Activated CD4-positive, alpha-beta T cell treated with anti-CD3 and anti-CD28 coated beads for 48 hours (primary cell): ENCODE results near the gene ERGIC3.
"Not testable (repeated sequence)": the region's sequence is repeated elsewhere in the genome, so short reads cannot be mapped to it uniquely, and the experiment has no call there.

Source experiments
- DNase-seq: peaks from one replicate; pipeline ENCODE4 v3.0.0-alpha.2; 2020

ERGIC3 gene

GRCh38 chr20:35541783-35542662, at the start of gene ERGIC3:
Gene ERGIC3, plus strand, starts transcription at chr20:35542078. Its CDS starts 20 bp downstream, at chr20:35542098.
- DNase-seq, result peak; percentile 99

- DNase-seq, result no peak
Observed at GRCh38 chr20:35492352-35492751, 49.5 kb upstream of the ERGIC3 start.

- no peak for DNase-seq
Observed at GRCh38 chr20:35496481-35496880, 45.4 kb upstream of the ERGIC3 start.

DNA sequence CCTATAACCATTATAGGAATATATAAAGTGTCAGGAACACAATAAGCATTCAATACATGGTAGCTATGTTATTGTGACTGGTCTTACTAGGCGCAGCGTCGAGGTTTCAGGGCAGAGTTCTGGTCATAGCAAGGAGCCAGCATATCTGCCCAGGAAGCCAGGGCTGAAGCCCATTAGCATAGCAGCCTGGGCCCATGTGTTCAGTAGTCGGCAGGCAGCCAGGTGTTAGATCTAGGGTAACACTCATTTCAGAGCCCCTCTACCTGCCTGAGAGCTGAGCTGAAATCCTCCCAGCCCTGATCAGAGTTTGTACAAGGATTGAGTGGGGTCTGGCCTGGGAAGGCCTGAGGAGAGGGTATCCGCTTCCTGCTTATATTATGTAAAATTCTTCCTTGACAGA, 44.6 kb upstream of the ERGIC3 start:
- DNase-seq, result no peak

- DNase-seq, result no peak
Observed at GRCh38 chr20:35497780-35498189, 44.1 kb upstream of the ERGIC3 start.

DNA sequence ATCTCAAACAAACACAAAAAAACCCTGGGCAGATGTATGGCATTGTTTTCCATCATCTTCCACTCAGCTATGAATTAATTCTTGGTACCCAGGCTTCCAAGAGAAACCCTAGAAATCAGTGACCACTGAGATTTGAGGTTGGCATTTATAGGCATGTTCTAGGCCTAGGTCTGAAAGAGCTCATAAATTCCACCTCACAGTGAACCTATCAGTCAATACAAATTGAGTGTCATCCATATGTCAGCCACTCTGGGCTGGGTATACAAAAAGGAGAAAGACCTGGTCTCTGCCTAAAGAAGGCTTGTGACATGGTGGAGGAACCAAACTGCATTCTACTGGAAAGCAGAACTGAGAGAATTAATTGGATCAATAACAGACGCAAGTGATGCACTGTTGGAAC, 42.6 kb upstream of the ERGIC3 start:
- DNase-seq, result no peak

DNA sequence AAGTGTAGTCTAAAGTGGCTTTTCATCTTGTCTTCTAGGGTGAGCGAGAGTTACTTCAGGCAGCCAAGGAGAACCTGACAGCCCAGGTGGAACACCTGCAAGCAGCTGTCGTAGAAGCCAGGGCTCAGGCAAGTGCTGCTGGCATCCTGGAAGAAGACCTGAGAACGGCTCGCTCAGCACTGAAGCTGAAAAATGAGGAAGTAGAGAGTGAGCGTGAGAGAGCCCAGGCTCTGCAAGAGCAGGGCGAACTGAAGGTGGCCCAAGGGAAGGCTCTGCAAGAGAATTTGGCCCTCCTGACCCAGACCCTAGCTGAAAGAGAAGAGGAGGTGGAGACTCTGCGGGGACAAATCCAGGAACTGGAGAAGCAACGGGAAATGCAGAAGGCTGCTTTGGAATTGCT, 39.5 kb upstream of the ERGIC3 start:
- no peak for DNase-seq

DNA sequence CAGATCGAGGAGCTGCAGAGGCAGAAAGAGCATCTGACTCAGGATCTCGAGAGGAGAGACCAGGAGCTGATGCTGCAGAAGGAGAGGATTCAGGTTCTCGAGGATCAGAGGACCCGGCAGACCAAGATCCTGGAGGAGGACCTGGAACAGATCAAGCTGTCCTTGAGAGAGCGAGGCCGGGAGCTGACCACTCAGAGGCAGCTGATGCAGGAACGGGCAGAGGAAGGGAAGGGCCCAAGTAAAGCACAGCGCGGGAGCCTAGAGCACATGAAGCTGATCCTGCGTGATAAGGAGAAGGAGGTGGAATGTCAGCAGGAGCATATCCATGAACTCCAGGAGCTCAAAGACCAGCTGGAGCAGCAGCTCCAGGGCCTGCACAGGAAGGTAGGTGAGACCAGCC, 38.6 kb upstream of the ERGIC3 start:
- DNase-seq, result no peak

DNA sequence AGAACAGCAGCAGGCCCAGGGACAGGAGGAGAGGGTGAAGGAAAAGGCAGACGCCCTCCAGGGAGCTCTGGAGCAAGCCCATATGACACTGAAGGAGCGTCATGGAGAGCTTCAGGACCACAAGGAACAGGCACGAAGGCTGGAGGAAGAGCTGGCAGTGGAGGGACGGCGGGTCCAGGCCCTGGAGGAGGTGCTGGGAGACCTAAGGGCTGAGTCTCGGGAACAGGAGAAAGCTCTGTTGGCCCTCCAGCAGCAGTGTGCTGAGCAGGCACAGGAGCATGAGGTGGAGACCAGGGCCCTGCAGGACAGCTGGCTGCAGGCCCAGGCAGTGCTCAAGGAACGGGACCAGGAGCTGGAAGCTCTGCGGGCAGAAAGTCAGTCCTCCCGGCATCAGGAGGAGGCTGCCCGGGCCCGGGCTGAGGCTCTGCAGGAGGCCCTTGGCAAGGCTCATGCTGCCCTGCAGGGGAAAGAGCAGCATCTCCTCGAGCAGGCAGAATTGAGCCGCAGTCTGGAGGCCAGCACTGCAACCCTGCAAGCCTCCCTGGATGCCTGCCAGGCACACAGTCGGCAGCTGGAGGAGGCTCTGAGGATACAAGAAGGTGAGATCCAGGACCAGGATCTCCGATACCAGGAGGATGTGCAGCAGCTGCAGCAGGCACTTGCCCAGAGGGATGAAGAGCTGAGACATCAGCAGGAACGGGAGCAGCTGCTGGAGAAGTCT, 37.9 kb upstream of the ERGIC3 start:
- no peak for DNase-seq

- no peak for DNase-seq
Observed at GRCh38 chr20:35504751-35505150, 37.1 kb upstream of the ERGIC3 start.

GRCh38 chr20:35506179-35506578, 35.7 kb upstream of the ERGIC3 start:
- DNase-seq, result no peak

DNA sequence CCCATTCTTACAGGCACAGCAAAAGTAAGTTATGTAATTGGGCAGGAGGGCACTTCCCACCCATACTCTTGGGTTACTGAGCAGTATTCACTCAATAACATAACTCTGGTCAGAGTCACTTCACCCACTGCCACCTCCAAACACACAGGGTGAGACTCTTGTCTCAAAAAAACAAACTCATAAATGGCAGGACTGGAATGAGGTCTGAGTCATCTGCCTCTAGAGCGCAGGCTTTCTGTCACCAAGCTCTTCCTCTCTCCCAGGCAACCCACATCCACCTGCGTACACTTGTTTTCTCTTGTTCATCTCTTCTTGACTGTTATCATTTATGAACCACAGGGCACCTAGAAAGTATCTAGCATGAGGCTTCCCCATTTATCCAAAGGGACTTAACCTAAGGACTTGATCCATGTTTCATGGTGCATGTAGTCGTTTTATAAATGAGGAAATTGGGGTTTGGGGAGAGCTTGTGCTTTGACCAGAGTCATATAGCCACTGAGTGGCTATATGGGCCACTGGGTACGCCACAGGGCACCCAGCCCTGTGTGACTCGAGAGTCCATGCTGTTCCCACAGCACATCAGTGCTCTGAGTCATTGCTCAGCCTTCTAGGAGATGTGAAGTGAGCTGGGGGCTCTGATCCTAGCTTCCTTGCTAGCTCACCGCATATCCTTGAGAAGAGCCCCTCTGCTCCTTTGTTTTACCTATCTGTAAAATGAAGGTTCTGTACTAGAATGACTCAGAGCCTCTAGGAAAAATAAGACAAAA, 34.8 kb upstream of the ERGIC3 start:
- DNase-seq, result peak; percentile 11

DNA sequence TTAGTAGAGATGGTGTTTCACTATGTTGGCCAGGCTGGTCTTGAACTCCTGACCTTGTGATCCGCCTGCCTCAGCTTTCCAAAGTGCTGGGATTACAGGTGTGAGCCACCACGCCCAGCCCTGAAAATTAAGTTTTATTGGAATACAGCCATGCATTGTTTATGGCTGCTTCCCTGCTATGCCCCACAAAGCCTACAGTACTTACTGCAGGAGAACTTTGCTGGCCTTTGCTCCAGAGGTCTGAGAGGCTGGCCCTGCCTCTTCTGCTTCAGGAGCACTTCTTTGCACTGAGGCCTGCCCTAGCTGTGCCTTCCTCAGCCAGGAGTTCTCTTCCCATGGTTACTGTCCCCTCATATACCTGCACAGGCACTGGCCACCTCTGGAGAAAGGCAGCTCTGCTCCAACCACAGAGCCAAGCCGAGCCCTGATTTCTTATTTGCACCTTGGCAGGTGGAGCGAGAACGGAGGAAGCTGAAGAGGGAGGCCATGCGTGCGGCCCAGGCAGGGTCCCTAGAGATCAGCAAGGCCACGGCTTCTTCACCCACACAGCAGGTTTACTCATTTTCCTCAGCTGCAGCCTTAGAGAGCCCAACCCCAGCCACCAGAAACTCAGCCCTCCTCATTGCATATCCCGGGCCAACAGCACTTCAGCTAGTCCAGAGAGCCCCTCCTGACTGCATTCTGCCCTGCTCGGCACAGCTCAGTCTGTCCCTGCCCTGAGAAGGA, 33.2 kb upstream of the ERGIC3 start:
- DNase-seq, result no peak

GRCh38 chr20:35510951-35511735, 30.7 kb upstream of the ERGIC3 start:
- no peak for DNase-seq

- DNase-seq, result no peak
Observed at GRCh38 chr20:35511814-35512420, 30.0 kb upstream of the ERGIC3 start.

- no peak for DNase-seq
Observed at GRCh38 chr20:35514371-35514932, 27.4 kb upstream of the ERGIC3 start.

DNA sequence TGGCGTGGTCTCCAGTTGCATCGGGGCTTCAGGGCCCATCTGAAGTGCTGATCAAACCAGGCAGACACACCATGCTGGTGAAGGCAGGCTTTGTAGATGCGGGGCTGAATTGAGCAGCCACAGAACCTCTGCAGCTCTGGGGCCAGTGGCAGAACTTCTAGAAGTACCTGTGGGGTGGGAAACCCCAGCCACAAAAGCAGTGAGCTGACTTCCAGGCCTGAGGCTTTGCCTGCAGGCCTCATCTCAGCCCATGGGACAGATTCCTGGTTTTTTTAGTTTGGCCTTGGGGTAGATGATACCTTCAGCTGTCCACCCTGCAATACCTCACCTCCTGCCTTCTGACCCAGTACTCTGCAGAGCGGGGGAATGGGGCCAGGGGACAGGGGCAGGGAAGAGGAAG, 26.5 kb upstream of the ERGIC3 start:
- DNase-seq, result no peak

- DNase-seq, result no peak
Observed at GRCh38 chr20:35515949-35516645, 25.8 kb upstream of the ERGIC3 start.

DNA sequence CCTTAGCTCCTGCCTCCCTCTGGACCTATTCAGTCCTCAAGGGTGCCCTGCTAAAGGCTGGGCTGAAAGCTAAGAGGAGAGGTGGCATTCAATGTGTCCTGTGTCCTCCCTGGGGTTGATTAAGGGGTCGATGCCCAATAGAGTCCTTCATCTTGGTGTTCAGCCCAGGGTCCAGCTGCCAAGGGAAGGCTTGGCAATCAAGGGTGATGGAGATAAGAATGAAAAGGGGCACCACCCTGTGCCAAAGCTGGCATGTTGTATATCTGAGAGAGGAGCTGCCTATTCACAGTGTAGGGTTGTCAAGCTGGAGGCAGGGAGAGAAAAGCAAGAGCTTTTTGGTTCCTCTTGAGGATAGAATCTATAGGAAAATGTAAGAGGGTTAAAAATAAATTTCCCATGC, 24.8 kb upstream of the ERGIC3 start:
- DNase-seq, result no peak

DNA sequence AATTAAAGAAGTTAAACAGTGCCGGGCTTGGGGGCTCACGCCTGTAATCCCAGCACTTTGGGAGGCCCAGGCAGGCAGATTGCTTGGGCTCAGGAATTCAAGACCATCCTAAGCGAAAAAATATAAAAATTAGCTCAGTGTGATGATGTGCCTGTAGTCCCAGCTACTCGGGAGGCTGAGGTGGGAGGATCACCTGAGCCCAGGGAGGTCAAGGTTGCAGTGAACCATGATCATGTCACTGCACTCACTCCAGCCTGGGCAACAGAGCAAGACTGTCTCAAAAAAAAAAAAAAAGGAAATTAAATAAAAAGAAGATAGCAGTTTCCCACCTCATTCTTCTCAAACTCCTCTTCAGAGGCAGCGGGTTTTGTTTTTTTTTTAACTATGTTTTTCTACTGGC, 24.1 kb upstream of the ERGIC3 start:
- not testable (repeated sequence) for DNase-seq
